ENCODE results near the gene FOXP4. TPM values are rescaled to one million over a fixed set of nuclear protein-coding genes. Genes with fewer than 3 reads are reported as not detected.

FOXP4 gene
- polyA plus RNA-seq, 1 of the 3 experiments (the other 2 are of a cell fraction) = 7.3 TPM

DNA sequence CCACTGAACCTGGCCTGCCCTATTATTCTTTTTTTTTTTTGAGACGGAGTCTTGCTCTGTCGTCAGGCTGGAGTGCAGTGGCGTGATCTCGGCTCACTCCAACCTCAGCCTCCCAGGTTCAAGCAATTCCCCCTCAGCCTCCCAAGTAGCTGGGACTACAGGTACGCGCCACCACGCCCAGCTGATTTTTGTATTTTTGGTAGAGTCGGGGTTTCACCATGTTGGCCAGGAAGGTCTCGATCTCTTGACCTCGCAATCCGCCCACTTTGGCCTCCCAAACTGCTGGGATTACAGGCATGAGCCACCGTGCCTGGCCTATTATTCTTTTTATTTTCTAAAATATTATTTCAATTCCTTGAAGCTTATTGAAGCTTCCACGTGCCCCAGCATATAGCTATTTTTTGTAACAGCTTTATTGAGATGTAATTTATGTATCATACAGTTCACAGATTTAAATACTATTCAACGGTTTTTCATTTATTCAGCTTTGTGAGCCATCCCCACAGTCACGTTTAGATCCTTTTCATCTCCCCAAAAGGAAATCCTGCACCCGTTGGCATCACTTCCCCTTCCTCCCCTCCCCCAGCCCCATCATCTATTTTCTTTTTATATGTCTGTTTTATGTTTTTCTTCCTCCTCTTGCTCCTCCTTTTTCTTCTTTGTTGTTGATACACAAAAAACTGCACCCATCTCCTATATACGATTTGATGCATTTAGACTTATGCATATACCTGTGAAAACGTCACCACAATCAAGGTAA, 78.6 kb downstream of the FOXP4 start (continued):
- TF ChIP-seq, protein P1, sequence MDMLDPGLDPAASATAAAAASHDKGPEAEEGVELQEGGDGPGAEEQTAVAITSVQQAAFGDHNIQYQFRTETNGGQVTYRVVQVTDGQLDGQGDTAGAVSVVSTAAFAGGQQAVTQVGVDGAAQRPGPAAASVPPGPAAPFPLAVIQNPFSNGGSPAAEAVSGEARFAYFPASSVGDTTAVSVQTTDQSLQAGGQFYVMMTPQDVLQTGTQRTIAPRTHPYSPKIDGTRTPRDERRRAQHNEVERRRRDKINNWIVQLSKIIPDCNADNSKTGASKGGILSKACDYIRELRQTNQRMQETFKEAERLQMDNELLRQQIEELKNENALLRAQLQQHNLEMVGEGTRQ (IDR thresholded peaks at IDR 0.05; ENCODE audit: borderline replicate concordance, low read depth, low read length) = no peak
- TF ChIP-seq RXRA (IDR thresholded peaks at IDR 0.05; ENCODE audit: borderline replicate concordance, low read depth) (no peak), EZH2phosphoT487 (IDR thresholded peaks at IDR 0.05; ENCODE audit: borderline replicate concordance, low read depth) (no peak), SIN3A (IDR thresholded peaks at IDR 0.05; ENCODE audit: borderline replicate concordance, low read depth, low read length) (no peak), ELF1 (IDR thresholded peaks at IDR 0.05) (no peak)
- TF ChIP-seq, protein P2, sequence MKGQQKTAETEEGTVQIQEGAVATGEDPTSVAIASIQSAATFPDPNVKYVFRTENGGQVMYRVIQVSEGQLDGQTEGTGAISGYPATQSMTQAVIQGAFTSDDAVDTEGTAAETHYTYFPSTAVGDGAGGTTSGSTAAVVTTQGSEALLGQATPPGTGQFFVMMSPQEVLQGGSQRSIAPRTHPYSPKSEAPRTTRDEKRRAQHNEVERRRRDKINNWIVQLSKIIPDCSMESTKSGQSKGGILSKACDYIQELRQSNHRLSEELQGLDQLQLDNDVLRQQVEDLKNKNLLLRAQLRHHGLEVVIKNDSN (IDR thresholded peaks at IDR 0.05; ENCODE audit: borderline replicate concordance, low read depth) = no peak
- TF ChIP-seq, protein P3, sequence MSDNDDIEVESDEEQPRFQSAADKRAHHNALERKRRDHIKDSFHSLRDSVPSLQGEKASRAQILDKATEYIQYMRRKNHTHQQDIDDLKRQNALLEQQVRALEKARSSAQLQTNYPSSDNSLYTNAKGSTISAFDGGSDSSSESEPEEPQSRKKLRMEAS (IDR thresholded peaks at IDR 0.05; ENCODE audit: low read depth) = no peak

DNA sequence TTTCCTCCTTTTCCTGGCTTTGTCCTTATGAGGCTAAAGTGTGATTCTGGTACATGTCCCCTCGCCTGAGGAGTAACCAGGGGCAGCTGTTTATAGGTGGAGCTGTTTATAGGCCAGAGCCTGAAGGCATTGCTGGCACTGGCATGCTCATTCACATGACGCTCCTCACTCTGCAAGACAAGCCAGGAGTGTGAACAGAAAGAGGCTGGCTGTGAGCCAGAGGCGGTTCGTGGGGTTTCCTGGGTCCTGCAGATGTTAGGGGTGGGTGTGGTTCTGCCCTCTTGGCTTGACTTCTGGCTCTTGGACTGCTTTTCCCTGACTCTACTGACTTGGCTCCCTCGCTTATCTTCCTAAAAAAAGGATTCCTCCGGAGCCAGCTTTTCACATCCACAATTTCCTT, 79.3 kb downstream of the FOXP4 start:
- H3F3A ChIP-seq (replicated peaks; ENCODE audit: insufficient read depth) = no peaks in the 10 kb centered on the region
- H3K27me3 ChIP-seq (ENCODE audit: insufficient read depth) = no peaks in the 10 kb centered on the region
- CTCF ChIA-PET = interaction anchor here (0.9 to 3.0 kb wide), 7 partner anchors 10 to 162 kb away, joined by 3 to 13 read pairs (median 4); partner anchors contain the start of gene TOMM6
- DNase-seq = no peak
- no peaks in the 10 kb centered on the region for H3K9me3 ChIP-seq
- H2AFZ ChIP-seq (ENCODE audit: low read depth) = no peak overlapping the region
- H3K27ac ChIP-seq (ENCODE audit: low read depth in 2 of 2, low read length in 1 of 2) = no peak overlapping the region
- TF ChIP-seq, protein P4, sequence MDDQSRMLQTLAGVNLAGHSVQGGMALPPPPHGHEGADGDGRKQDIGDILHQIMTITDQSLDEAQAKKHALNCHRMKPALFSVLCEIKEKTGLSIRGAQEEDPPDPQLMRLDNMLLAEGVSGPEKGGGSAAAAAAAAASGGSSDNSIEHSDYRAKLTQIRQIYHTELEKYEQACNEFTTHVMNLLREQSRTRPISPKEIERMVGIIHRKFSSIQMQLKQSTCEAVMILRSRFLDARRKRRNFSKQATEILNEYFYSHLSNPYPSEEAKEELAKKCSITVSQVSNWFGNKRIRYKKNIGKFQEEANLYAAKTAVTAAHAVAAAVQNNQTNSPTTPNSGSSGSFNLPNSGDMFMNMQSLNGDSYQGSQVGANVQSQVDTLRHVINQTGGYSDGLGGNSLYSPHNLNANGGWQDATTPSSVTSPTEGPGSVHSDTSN (IDR thresholded peaks at IDR 0.05) = no peak
- TF ChIP-seq POLR2AphosphoS5 (IDR thresholded peaks at IDR 0.05; ENCODE audit: low read depth, low read length) = no peak
- TF ChIP-seq, protein P5, sequence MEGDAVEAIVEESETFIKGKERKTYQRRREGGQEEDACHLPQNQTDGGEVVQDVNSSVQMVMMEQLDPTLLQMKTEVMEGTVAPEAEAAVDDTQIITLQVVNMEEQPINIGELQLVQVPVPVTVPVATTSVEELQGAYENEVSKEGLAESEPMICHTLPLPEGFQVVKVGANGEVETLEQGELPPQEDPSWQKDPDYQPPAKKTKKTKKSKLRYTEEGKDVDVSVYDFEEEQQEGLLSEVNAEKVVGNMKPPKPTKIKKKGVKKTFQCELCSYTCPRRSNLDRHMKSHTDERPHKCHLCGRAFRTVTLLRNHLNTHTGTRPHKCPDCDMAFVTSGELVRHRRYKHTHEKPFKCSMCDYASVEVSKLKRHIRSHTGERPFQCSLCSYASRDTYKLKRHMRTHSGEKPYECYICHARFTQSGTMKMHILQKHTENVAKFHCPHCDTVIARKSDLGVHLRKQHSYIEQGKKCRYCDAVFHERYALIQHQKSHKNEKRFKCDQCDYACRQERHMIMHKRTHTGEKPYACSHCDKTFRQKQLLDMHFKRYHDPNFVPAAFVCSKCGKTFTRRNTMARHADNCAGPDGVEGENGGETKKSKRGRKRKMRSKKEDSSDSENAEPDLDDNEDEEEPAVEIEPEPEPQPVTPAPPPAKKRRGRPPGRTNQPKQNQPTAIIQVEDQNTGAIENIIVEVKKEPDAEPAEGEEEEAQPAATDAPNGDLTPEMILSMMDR (IDR thresholded peaks at IDR 0.05) = no peak
- TF ChIP-seq EZH2phosphoT487 (IDR thresholded peaks at IDR 0.05; ENCODE audit: borderline replicate concordance, low read depth) = no peak
- TF ChIP-seq YY1 (IDR thresholded peaks at IDR 0.05; ENCODE audit: low read depth) = no peak
- no peak for TF ChIP-seq NFIC (IDR thresholded peaks at IDR 0.05; ENCODE audit: borderline replicate concordance)
- TF ChIP-seq, protein P3 (IDR thresholded peaks at IDR 0.05; ENCODE audit: low read depth) = no peak
- no peak for TF ChIP-seq GABPA (IDR thresholded peaks at IDR 0.05; ENCODE audit: low read depth)
- WGBS (ENCODE audit: low lambda C conversion rate) = 56% methylated on average over 6 of the region's 6 CpGs
- no peaks in the 10 kb centered on the region for H3K9me2 ChIP-seq
- H3K9ac ChIP-seq = no peak overlapping the region
- H3K4me2 ChIP-seq = no peak overlapping the region
- no peak overlapping the region for H3K4me3 ChIP-seq (ENCODE audit: low read depth in 2 of 2, low read length in 1 of 2)
- H4K20me1 ChIP-seq (ENCODE audit: insufficient read depth) = no peaks in the 10 kb centered on the region
- H3K4me1 ChIP-seq (ENCODE audit: control insufficient read depth in 1 of 2, insufficient read depth in 2 of 2, low read depth in 1 of 2, low read length in 1 of 2) = peaks cover 0 to 3% of the 10 kb centered on the region in 2 experiments; a peak in 2 of 4 replicates
- H3K79me2 ChIP-seq (ENCODE audit: insufficient read depth) = no peaks in the 10 kb centered on the region
- POLR2A ChIA-PET = no interaction called here
- H3K36me3 ChIP-seq (replicated peaks in 1 of 2; ENCODE audit: control insufficient read depth in 1 of 2, insufficient read depth in 2 of 2, low read length in 1 of 2) = no peaks in the 10 kb centered on the region
